OCI-LY3 (cell line): ENCODE measurements around the gene LARP1.

Source experiments
- CTCF ChIP-seq: fragments of 200-600, 300-600 bp; sonication (generic); IDR thresholded peaks from 2 replicates; pipeline ENCODE4 v1.5.1; 2014; ENCODE audit warnings: antibody characterized with exemption, low read length, low read depth
- EZH2phosphoT487 ChIP-seq: fragments of 200-600 bp; shearing (Covaris generic); IDR thresholded peaks from 2 replicates; pipeline ENCODE4 v1.6.1; 2018; ENCODE audit warnings: antibody characterized with exemption, mixed run types, low read depth

GRCh38 chr5:154773326-154773725 is 18.1 kb downstream of the LARP1 start:
- TF ChIP-seq CTCF = no peak
- TF ChIP-seq EZH2phosphoT487 = no peak
